Lower leg skin (tissue), 3 donors: Measurements from ENCODE around the gene TSSK6.

Experiments
- CTCF ChIP-seq, 3 donors: fragments of 450-650 bp; IDR thresholded peaks; one replicate each; pipeline ENCODE4 v1.5.1; 2016; ENCODE audit warnings: antibody characterized with exemption in 3 of 3, mild to moderate bottlenecking in 3 of 3, moderate library complexity in 2 of 3
- POLR2A ChIP-seq, 2 donors: fragments of 450-650 bp; IDR thresholded peaks; one replicate each; pipeline ENCODE4 v1.6.1; 2016 to 2017; ENCODE audit warnings: antibody characterized with exemption in 2 of 2, mild to moderate bottlenecking in 1 of 2, moderate library complexity in 1 of 2

GRCh38 chr19:19490214-19490968 lies 25.0 kb downstream of the TSSK6 start:
- TF ChIP-seq POLR2A (IDR thresholded peaks at IDR 0.05) (no peak), CTCF (IDR thresholded peaks at IDR 0.05) (peak in 1 of 3 donors; percentile 61)
